PC-3 (cell line): ENCODE measurements around the gene RGS3.

Experiments used
- EZH2 ChIP-seq: fragments of 300-600 bp; sonication (generic); IDR thresholded peaks from one replicate; pipeline ENCODE4 v1.6.1; 2017; ENCODE audit warnings: antibody characterized with exemption, mild to moderate bottlenecking, low read length; ENCODE audit not compliant: unreplicated experiment
- EZH2phosphoT487 ChIP-seq: fragments of 300-600 bp; sonication (generic); IDR thresholded peaks from 2 replicates; pipeline ENCODE4 v1.6.1; 2018; ENCODE audit warnings: mild to moderate bottlenecking, antibody characterized with exemption, low read length, borderline replicate concordance
- TF ChIP-seq, protein P1 (sequence below): fragments of 300-600 bp; sonication (generic); conservative IDR thresholded peaks from 2 replicates; pipeline ENCODE4 v1.5.1; 2017; ENCODE audit warnings: antibody characterized with exemption, low read depth, mild to moderate bottlenecking, low read length

GRCh38 chr9:113569472-113570060 is 106.0 kb downstream of the RGS3 start:
- TF ChIP-seq, protein P1, sequence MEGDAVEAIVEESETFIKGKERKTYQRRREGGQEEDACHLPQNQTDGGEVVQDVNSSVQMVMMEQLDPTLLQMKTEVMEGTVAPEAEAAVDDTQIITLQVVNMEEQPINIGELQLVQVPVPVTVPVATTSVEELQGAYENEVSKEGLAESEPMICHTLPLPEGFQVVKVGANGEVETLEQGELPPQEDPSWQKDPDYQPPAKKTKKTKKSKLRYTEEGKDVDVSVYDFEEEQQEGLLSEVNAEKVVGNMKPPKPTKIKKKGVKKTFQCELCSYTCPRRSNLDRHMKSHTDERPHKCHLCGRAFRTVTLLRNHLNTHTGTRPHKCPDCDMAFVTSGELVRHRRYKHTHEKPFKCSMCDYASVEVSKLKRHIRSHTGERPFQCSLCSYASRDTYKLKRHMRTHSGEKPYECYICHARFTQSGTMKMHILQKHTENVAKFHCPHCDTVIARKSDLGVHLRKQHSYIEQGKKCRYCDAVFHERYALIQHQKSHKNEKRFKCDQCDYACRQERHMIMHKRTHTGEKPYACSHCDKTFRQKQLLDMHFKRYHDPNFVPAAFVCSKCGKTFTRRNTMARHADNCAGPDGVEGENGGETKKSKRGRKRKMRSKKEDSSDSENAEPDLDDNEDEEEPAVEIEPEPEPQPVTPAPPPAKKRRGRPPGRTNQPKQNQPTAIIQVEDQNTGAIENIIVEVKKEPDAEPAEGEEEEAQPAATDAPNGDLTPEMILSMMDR = no peak
- TF ChIP-seq EZH2 = no peak
- TF ChIP-seq EZH2phosphoT487 = no peak
